ENCODE results near the gene POLE. TPM values are rescaled to one million over a fixed set of nuclear protein-coding genes. Genes with fewer than 3 reads are reported as not detected.

POLE gene
- total RNA-seq, 1 donor from 2014 or later, result 14.9 TPM

DNA sequence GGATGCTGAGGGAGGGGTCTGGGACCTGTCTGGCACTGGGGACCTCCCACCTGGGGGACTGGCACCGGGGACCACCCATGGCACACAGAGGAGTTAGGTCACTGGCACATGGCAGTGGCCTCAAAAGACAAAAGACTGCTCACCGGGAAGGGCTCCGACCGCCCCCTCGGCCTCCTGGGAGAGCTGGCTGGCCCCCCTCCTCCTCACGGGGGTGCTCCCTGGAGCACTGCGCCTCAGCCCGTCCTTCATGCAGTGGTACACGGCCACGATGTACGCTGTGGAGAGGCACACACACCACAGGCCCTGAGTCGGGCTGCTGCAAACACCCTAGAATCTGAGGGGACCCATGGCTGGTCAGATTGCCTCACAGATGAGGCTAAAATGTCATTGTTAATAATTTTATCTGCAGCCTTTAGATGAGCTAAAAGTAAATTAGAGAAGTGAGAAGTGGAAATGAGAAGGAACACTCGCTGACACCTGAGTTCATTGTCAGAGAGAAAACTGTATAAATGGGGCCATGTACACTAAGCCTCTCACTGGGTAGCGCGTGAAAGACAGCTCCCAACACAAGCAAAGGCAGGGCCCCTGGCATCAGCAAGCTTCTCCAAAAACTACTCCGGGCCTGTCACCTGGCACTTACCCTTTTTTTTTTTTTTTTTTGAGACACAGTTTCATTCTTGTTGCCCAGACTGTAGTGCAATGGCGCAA, 54.5 kb downstream of the POLE start:
- DNase-seq (ENCODE audit: low spot score), result no peak

DNA sequence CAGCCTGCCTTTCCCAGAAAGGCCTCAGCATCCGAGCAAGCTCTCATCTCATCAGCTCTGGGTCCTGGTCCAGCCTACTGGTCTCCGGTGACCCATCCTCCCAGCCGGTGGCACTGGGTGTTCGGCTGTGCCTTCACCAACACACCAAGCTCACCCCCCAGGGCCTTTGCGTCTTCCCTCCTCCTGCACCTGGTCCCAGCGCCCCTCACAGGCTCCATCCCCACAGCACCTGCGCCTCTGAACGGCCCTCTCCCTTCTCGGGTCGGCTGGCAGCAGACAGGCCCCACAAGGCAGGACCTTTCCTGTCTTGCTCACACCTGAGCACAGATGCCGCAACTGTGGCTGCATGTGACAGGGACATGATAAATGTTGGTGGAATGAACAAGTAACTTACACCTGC, 55.5 kb downstream of the POLE start:
- DNase-seq (ENCODE audit: low spot score), result no peak

DNA sequence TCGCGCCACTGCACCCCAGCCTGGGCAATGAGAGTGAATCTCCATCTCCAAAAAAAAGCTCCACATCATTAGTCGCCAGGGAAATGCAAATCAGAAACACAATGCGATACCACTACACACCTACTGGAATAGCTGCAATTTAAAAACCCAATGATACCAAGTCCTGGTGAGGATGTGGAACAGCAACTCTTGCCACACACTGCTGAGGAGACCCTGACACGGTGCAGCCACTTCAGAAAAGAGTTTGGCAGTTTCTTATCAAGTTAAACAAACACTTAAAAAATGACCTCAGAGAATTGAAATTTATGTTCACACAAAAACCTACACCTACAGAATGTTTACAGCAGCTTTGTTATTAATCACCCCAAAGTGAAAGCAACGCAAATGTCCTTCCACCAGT, 56.5 kb downstream of the POLE start:
- DNase-seq (ENCODE audit: low spot score), result no peak

GRCh38 chr12:132629330-132629729, 57.8 kb downstream of the POLE start:
- DNase-seq (ENCODE audit: low spot score), result no peak

- DNase-seq (ENCODE audit: low spot score), result no peak
Observed at GRCh38 chr12:132625731-132626430, 61.3 kb downstream of the POLE start.

DNA sequence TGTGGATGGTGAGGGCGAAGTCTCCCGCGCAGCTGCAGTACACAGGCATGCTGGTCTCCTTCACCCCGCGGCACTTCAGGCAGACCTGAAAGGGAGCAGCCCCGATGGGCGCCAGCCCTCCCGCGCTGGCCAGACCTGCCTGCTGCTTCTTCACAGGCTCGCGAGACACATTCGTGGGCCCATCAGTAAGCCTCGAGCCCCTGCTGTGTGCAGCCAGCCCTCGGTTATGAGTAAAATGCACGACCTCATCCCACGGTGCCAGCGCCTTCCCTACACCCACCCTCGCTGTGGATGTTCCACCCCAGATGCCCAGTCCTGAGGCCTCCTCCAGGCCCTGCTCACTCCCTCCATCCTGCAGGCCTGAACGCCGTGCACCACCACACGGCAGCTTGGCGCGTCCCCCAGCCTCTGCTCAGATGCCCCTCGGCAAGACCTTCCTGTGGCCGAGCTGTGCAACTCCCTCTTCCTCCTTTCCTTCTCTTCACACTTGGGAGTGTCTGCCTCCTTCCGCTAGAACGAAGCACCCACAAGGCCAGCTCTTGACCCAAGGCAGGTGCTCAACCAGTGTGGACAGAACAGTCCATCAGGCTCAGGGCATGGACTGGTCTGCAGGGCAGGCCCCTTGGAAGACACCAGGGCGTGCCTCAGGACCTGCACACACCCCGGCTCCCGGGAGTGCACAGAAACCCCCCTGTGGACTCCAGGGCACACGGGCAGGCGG, 62.1 kb downstream of the POLE start:
- DNase-seq (ENCODE audit: low spot score), result no peak

- no peak for DNase-seq (ENCODE audit: low spot score)
Observed at GRCh38 chr12:132624186-132624855, 62.8 kb downstream of the POLE start.

DNA sequence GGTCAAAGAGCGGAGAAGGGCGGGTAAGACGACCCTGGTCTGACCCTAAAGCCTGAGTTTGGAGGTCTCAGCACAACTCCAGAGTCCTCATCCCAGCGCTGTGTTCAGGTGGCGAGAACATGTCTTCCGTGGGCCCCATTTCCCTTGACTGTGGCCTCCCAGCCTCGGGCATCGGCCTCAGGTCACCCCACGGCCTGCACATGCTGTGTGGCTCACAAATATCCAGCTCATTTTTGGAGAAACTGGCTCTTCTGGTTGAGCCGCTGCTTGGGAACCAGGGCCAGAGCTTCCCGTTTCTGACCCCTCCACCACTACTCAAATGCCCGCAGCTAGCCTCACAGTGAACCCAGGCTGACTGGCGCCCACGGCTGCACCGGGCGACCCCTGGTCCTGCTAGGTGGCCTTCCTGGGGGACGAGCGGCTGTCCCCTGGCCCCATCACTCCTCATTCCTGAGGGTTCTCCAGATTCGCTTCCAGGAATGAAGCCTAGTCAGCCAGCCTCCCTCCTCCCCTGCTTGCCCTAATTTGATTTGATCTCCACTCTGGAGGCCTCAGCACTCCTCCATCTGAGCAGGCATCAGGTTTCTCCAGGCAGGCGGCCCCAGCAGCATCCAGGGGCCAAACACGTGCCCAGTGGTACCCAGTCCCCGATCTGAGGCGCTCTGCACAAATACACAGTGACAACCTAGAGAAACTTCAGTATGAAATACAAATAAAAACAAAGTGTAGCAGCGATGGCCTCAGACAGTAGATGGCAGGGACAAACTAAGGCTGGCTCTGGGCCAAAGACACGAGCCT, 63.9 kb downstream of the POLE start:
- no peak for DNase-seq (ENCODE audit: low spot score)

GRCh38 chr12:132622437-132623071, 64.6 kb downstream of the POLE start:
- peak; percentile 64 for DNase-seq (ENCODE audit: low spot score)

- no peak for DNase-seq (ENCODE audit: low spot score)
Observed at GRCh38 chr12:132621657-132622435, 65.3 kb downstream of the POLE start.

GRCh38 chr12:132620899-132621656, 66.1 kb downstream of the POLE start:
- no peak for DNase-seq (ENCODE audit: low spot score)

DNA sequence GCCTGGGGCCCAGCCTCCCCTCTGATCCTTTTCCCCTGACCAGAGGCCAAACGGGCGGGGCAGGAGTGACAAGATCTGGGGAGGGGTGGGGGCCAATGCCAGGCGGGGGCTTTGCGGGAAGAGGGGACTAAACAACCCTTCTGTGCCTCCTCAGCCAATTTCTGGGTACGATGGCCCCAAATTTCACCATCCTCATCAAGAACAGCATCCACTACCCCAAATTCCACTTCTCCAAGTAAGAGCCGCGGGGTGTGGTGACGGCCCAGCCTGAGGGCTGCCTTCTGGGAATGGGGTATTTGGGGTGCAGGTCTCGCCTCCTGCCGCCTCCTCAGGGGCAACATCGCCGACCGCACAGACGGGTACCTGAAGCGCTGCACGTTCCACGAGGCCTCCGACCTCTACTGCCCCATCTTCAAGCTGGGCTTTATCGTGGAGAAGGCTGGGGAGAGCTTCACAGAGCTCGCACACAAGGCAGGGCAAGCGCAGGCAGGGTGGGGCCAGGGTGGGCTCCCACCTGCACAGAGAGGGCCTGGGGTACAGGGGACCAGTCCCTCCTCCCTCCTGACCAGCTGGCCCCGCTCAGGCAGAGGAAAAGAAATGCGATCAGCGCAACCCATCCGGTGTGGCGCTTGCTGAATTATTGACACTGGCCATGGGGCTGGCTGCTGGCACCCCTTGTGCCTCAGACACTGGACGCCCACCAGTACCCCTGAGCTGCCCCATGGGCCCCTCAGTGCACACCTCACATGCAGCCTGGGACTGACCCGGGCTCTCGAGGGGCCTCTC, 66.8 kb downstream of the POLE start:
- no peak for DNase-seq (ENCODE audit: low spot score)

DNA sequence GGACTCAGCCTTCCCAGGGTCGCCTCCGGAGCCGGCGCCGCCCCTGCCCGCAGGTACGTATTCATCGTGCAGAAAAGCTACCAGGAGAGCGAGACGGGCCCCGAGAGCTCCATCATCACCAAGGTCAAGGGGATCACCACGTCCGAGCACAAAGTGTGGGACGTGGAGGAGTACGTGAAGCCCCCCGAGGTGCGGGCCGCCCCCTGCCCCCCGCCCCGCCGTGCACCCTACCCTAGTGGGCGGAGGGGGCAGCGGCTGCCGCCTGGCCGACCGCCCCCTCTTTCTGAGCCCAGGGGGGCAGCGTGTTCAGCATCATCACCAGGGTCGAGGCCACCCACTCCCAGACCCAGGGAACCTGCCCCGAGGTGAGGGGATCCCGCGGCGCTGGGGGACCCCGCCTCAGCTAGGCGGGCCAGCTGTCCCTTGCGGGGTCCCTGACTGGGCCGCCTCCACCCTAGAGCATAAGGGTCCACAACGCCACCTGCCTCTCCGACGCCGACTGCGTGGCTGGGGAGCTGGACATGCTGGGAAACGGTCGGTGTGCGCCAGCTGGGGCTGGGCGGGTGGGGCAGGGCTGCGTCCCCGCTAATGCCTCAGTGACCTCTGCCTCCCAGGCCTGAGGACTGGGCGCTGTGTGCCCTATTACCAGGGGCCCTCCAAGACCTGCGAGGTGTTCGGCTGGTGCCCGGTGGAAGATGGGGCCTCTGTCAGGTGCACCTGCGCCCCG, 67.6 kb downstream of the POLE start:
- no peak for DNase-seq (ENCODE audit: low spot score)

GRCh38 chr12:132619071-132619385, 68.1 kb downstream of the POLE start:
- DNase-seq (ENCODE audit: low spot score), result no peak

GRCh38 chr12:132618683-132619043, 68.5 kb downstream of the POLE start, which contains the start of gene P2RX2:
P2RX2 (plus strand) TSS chr12:132618776; CDS start chr12:132618817, 41 bp downstream.
- no peak for DNase-seq (ENCODE audit: low spot score)

DNA sequence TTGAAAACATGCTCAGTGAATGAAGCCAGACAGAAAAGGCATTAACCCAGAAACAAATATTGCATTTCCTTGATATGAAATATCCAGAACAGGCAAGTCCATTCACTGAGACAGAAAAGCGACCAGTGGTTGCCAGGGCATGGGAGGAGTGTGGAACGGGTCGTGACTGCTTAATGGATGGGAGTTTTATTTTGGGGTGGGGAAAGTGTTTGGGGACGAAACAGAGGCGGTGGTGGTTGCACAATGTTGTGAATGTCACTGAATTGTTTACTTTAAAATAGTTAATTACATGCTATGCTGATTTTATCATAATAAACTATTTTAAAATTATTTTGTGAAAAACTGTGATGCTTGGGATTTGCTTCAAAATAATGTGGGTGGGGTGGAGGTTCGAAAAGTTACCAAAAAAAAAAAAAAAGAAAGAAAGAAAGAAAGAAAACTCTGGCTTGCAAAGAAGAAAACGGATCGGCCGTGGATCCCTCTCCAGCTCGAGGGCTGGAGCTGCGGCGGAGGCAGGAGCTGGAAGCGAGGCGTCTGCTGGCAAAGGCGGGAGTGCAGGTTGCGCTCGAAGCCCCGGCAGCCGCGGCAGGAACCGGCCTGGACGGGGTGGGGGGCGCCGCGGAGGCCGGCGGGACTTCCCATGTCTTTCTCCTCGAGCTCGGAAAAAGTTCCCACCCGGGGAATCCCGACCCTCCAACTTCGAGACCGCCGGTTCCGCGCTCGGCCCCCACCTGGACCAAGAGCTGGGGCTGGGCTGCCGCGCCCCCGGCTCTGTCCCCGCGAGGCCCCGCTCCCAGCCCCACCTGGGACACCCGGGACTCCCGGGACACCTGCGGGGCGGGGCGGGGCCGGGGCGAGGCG, 69.1 kb downstream of the POLE start:
- no peak for DNase-seq (ENCODE audit: low spot score)

DNA sequence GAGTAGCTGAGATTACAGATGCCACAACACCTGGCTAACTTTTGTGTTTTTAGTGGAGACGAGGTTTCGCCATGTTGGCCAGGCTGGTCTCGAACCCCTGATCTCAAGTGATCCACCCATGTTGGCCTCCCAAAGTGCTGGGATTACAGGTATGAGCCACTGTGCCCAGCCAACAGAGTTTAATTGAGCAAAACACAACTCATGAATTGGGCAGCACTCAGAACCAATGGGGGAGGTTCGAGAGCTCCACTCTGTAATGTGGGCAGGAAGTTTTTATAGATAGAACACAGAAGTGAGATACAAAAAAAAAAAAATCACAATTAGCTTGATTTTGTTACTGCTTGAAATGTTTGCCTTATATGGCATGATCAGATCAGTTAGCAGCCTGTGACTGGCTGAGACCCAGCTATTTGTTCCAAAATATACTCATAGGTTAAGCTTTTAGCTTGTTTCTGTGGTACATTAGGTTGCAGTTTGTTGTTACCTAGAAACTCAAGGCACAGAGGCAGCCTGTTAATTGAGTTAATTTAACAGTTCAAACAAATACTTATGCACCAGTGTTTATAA, 69.9 kb downstream of the POLE start:
- DNase-seq (ENCODE audit: low spot score), result no peak
